Osteoblast (primary cell): ENCODE measurements around the gene KIAA1210. TPM values are rescaled to one million over a fixed set of nuclear protein-coding genes. Genes with fewer than 3 reads are reported as not detected.

Source experiments
- DNase-seq: peaks from one replicate; pipeline ENCODE4 v3.0.0; 2011; ENCODE audit warnings: low spot score, mixed read lengths; ENCODE audit not compliant: insufficient read length; ENCODE audit errors: missing footprints
- H2AFZ ChIP-seq: 2 replicates; pipeline ENCODE4 v1.6.0; 2011; ENCODE audit warnings: mild to moderate bottlenecking, low read length
- H3K27ac ChIP-seq: 2 replicates; pipeline ENCODE4 v1.5.1; 2011; ENCODE audit warnings: mild to moderate bottlenecking, low read depth, low read length, moderate library complexity
- H3K27me3 ChIP-seq: 2 replicates; pipeline ENCODE4 v1.6.0; 2012; ENCODE audit warnings: mild to moderate bottlenecking, control low read depth, inconsistent platforms, low read length, moderate library complexity; ENCODE audit not compliant: insufficient read depth
- H3K36me3 ChIP-seq: 2 replicates; pipeline ENCODE4 v1.5.1; 2011; ENCODE audit warnings: mild to moderate bottlenecking, low read length, control low read depth, moderate library complexity; ENCODE audit not compliant: insufficient read depth
- H3K4me1 ChIP-seq: 2 replicates; pipeline ENCODE4 v1.5.1; 2011; ENCODE audit warnings: mild to moderate bottlenecking, low read length, control low read depth, moderate library complexity; ENCODE audit not compliant: insufficient read depth
- H3K4me2 ChIP-seq: 2 replicates; pipeline ENCODE4 v1.6.0; 2011; ENCODE audit warnings: mild to moderate bottlenecking, low read length; ENCODE audit not compliant: insufficient read depth
- H3K4me3 ChIP-seq: fragments of 200-600 bp; sonication (generic); 3 replicates; pipeline ENCODE4 v1.5.1; 2012; ENCODE audit warnings: mild to moderate bottlenecking, low read length, inconsistent platforms; ENCODE audit not compliant: insufficient read depth
- H3K79me2 ChIP-seq: 2 replicates; pipeline ENCODE4 v1.6.0; 2012; ENCODE audit warnings: mild to moderate bottlenecking, low read length, control low read depth, inconsistent platforms; ENCODE audit not compliant: insufficient read depth
- H3K9me3 ChIP-seq: 2 replicates; pipeline ENCODE4 v1.5.1; 2011; ENCODE audit warnings: low read depth, low read length, control low read depth
- H4K20me1 ChIP-seq: 2 replicates; pipeline ENCODE4 v1.6.0; 2012; ENCODE audit warnings: mild to moderate bottlenecking, low read length, control low read depth; ENCODE audit not compliant: insufficient read depth
- CTCF ChIP-seq: IDR thresholded peaks from 2 replicates; pipeline ENCODE4 v1.5.1; 2011; ENCODE audit warnings: mild to moderate bottlenecking, low read depth, low read length, moderate library complexity; ENCODE audit errors: extremely low read depth
- total RNA-seq: library from RNA; depleted of rRNA; stranded (reverse); fragments of >200 nt; gene quantifications from 2 replicates; pipeline ENCODE4 v1.2.3, GENCODE V29; 2012

The KIAA1210 gene
- total RNA-seq, 1 donor: not detected

- Histone ChIP-seq H3K79me2 (no peaks in the 10 kb centered on the region), H3K9me3 (no peaks in the 10 kb centered on the region), H3K4me3 (no peak overlapping the region), H3K27ac (no peak overlapping the region), H4K20me1 (no peaks in the 10 kb centered on the region), H3K4me1 (no peaks in the 10 kb centered on the region), H3K4me2 (no peak overlapping the region), H3K27me3 (peaks cover 11% of the 10 kb centered on the region), H3K36me3 (no peaks in the 10 kb centered on the region), H2AFZ (no peak overlapping the region)
- TF ChIP-seq CTCF: no peak
- DNase-seq: no peak
Observed at GRCh38 chrX:119071381-119071780, 56.2 kb downstream of the KIAA1210 start.

DNA sequence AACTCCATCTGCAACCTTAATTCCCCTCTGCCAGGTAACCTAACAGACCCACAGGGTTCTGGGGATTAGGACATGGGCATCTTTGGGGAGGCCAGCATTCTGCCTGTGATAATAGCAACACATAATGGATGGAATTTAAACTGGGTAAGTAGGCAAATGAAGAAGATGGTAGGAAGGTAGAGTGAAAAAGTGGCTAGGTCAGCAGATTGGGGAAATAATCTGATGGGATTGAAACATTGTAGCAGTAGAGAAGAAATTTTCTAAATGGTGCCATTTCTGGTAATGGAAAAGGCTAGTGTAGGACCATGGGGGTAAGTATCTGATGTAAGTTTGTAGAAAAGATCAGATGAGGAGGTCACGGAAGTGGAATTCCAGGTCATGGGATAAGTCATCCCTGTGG, 57.9 kb downstream of the KIAA1210 start:
- H3K9me3 ChIP-seq: no peaks in the 10 kb centered on the region
- no peaks in the 10 kb centered on the region for H3K79me2 ChIP-seq
- H4K20me1 ChIP-seq: no peaks in the 10 kb centered on the region
- H3K4me1 ChIP-seq: no peaks in the 10 kb centered on the region
- no peak overlapping the region for H3K4me2 ChIP-seq
- no peak overlapping the region for H2AFZ ChIP-seq
- H3K27ac ChIP-seq: no peak overlapping the region
- DNase-seq: peak; percentile 35
- no peaks in the 10 kb centered on the region for H3K36me3 ChIP-seq
- TF ChIP-seq CTCF: no peak
- peaks cover 8% of the 10 kb centered on the region for H3K27me3 ChIP-seq
- H3K4me3 ChIP-seq: no peak overlapping the region

DNA sequence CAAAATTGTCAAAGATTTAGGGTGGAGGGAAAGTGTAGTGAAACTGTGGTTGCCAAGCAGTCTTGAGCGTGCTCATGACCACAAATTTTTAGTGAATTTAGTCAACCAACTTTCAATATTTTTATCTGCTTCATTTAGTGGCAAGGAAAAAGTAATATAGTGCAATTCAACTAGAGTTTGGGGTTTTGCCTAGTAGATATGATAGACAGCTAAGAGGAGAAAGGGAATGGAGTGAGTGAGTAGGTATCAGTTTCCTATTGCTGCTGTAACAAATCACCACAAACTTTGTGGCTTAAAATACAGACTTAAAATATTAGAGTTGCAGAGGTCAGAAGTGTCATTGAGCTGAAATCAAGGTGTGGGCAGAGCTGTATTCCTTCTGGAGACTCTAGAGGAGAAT, 58.5 kb downstream of the KIAA1210 start:
- Histone ChIP-seq H3K36me3 (no peaks in the 10 kb centered on the region), H2AFZ (no peak overlapping the region), H3K79me2 (no peaks in the 10 kb centered on the region), H3K27ac (no peak overlapping the region), H3K4me1 (no peaks in the 10 kb centered on the region), H3K4me2 (no peak overlapping the region), H3K9me3 (no peaks in the 10 kb centered on the region), H4K20me1 (no peaks in the 10 kb centered on the region), H3K27me3 (peaks cover 8% of the 10 kb centered on the region), H3K4me3 (no peak overlapping the region)
- no peak for DNase-seq
- TF ChIP-seq CTCF: no peak

DNA sequence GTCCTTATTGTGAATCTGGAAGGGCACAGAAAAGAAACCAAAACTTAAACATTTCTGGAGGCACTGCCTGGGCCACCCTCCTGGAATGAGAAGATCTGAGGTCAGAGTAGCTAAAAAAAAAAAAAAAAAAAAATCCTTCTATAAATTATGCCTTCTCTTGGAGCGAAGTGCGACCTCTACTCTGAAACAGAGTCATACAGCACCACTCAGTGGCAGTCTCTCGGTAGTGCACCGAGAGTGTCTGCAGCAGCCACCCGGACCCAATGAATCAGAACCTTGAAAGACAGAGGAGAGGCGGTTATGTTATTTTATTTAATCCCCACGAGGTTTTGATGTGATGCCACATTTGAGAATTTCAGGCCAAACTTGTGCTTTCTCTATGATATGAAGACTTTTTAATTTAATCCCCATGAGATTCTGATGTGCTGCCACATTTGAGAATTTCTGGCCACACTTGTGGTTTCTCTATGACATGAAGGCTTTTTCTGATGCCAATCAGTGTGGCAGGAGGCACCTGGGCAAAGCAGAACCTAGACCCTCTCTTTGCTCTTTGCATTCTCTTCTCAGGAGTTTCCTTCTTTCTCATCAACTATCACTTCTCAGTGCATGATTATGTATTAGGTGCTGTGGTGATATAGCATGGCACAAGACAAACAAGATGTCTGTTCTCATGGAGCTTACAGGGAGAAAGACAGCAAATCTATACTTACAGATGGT, 60.4 kb downstream of the KIAA1210 start:
- TF ChIP-seq CTCF: peak; percentile 62
- H3K79me2 ChIP-seq: no peaks in the 10 kb centered on the region
- H3K4me1 ChIP-seq: no peaks in the 10 kb centered on the region
- no peaks in the 10 kb centered on the region for H4K20me1 ChIP-seq
- no peak overlapping the region for H3K27ac ChIP-seq
- no peaks in the 10 kb centered on the region for H3K9me3 ChIP-seq
- H3K36me3 ChIP-seq: no peaks in the 10 kb centered on the region
- no peak overlapping the region for H3K4me2 ChIP-seq
- H3K4me3 ChIP-seq: no peak overlapping the region
- no peak overlapping the region for H2AFZ ChIP-seq
- DNase-seq: peak; percentile 75
- H3K27me3 ChIP-seq: peaks cover 11% of the 10 kb centered on the region
